ENCODE results near the gene RXRA.

GRCh38 chr9:134485653-134486052, 159.4 kb downstream of the RXRA start:
- no peak for TF ChIP-seq CTCF (IDR thresholded peaks at IDR 0.05)
- no peak for TF ChIP-seq EP300 (IDR thresholded peaks at IDR 0.05; ENCODE audit: low read depth)
- no peak for TF ChIP-seq POLR2A (IDR thresholded peaks at IDR 0.05)

All from transverse colon (tissue), 3 donors.